ENCODE measurements around the gene LRP5.

GRCh38 chr11:68390315-68390714 is 77.9 kb downstream of the LRP5 start:
- TF ChIP-seq CTCF (IDR thresholded peaks at IDR 0.05; ENCODE audit: poor library complexity) (no peak), EZH2 (IDR thresholded peaks at IDR 0.05; ENCODE audit: borderline replicate concordance) (no peak)
